WI38 (cell line): Measurements from ENCODE around the gene MEGF6.

Experiments used
- H3K4me3 ChIP-seq: 2 replicates; pipeline ENCODE4 v1.5.1; 2011; ENCODE audit warnings: low read depth, mild to moderate bottlenecking, control low read depth, low read length
- TF ChIP-seq, protein P1 (sequence below): IDR thresholded peaks from 2 replicates; pipeline ENCODE4 v1.5.1; 2012; ENCODE audit warnings: low read depth, mild to moderate bottlenecking, control low read depth, low read length

The MEGF6 gene

GRCh38 chr1:3535732-3536131 is 75.6 kb downstream of the MEGF6 start:
- H3K4me3 ChIP-seq: no peak overlapping the region
- TF ChIP-seq, protein P1, sequence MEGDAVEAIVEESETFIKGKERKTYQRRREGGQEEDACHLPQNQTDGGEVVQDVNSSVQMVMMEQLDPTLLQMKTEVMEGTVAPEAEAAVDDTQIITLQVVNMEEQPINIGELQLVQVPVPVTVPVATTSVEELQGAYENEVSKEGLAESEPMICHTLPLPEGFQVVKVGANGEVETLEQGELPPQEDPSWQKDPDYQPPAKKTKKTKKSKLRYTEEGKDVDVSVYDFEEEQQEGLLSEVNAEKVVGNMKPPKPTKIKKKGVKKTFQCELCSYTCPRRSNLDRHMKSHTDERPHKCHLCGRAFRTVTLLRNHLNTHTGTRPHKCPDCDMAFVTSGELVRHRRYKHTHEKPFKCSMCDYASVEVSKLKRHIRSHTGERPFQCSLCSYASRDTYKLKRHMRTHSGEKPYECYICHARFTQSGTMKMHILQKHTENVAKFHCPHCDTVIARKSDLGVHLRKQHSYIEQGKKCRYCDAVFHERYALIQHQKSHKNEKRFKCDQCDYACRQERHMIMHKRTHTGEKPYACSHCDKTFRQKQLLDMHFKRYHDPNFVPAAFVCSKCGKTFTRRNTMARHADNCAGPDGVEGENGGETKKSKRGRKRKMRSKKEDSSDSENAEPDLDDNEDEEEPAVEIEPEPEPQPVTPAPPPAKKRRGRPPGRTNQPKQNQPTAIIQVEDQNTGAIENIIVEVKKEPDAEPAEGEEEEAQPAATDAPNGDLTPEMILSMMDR: no peak

- H3K4me3 ChIP-seq: no peak overlapping the region
These were observed 76.3 kb downstream of the MEGF6 start for GRCh38 chr1:3534803-3535637.

DNA sequence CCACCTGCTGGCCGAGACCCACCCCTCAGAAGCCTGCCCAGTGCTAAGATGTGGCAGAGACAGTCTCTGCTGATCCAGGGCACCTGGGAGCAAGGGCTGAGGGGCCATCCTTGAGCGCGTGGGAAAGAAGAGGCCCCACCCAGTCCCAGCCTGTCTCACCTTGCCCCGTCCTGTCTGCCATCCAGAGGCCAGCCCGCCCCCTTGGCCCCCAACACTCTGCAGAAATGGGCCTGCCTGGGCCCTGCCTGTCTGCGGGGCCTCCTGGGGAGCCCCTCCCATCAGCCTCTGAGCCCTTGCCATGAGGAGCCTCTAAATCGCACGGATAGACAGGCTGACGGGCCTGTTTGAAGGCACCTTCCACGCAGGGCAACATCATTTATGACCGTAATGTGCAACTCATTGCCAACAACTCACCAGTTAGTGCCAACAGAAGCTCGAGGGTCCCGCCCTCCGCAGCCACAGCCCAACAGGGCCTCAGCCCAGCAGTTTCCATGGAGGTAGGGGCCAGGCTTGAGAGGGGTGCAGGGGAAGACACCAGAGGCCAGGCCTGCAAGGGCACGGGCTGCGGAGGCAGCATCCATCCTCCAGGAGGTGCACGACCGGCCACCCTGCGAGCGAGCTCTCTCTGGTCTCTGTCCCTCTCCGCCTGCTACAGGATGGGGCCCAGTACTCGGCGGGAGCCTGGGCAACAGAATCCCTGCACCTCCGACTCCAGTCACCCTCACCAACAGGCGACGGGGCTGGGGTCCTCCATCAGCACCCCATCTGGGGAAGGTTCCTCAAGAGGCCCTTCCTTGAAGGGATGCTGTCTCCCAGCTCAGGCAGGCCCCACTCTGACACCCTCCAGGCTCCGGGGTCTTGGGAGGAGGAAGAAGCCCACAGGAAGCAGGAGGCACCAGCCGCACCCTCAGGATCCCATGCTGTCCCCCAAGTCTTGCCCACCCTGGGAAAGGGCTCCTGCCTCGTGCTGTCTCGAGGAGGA is 78.0 kb downstream of the MEGF6 start:
- TF ChIP-seq, protein P1: no peak
- no peak overlapping the region for H3K4me3 ChIP-seq

More at GRCh38 chr1:3534803-3535637, 76.3 kb downstream of the MEGF6 start:
- TF ChIP-seq, protein P1: no peak

DNA sequence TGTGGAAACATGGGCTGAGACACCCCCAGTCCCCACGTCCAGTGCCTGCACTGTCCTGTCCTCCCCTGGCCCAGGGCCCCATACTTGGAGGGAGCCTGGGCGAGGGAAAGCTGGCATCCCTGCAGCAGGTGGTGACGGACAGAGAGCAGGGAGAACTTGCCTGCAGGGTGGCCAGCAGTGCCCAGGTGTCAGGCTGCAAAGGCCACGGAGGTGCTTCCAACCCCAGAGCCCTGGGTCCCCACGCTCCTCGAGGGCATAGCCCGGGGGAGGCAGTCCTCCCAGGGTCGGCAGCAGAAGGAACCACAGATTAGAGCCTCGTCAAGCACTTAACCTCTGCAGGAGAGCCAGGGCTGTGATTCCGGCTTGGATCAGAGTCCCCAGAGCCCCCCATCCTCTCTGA is 79.4 kb downstream of the MEGF6 start:
- TF ChIP-seq, protein P1: no peak
- H3K4me3 ChIP-seq: no peak overlapping the region

- peak overlapping the region; percentile 24; the same call in 1 of the 2 replicates for H3K4me3 ChIP-seq
- TF ChIP-seq, protein P1: no peak
These were observed 80.1 kb downstream of the MEGF6 start for GRCh38 chr1:3530926-3531818.

- no peak overlapping the region for H3K4me3 ChIP-seq
- TF ChIP-seq, protein P1: no peak
These were observed 81.0 kb downstream of the MEGF6 start for GRCh38 chr1:3530086-3530925.
